OCI-LY1 (cell line): ENCODE results near the gene RTKN2.

ENCODE experiments used
- H2AFZ ChIP-seq: fragments of 200-600 bp; sonication (generic), shearing (Covaris generic); 2 replicates; pipeline ENCODE4 v1.6.0; 2014; ENCODE audit warnings: antibody characterized with exemption, mild to moderate bottlenecking, low read length
- H3F3A ChIP-seq: fragments of 200-600 bp; sonication (generic), shearing (Covaris generic); 2 replicates; pipeline ENCODE4 v1.6.0; 2014; ENCODE audit warnings: mild to moderate bottlenecking, antibody characterized with exemption, low read length, moderate library complexity; ENCODE audit not compliant: insufficient read depth
- H3K27ac ChIP-seq: fragments of 200-600 bp; sonication (generic); 2 replicates; pipeline ENCODE4 v1.5.1; 2014; ENCODE audit warnings: low read length, mixed run types, mild to moderate bottlenecking, low read depth; ENCODE audit not compliant: poor library complexity, severe bottlenecking
- H3K27me3 ChIP-seq: fragments of 200-600 bp; sonication (generic); 2 replicates; pipeline ENCODE4 v1.6.0; 2014; ENCODE audit warnings: antibody characterized with exemption, mild to moderate bottlenecking, low read length, moderate library complexity; ENCODE audit not compliant: insufficient read depth
- H3K36me3 ChIP-seq: fragments of 200-600 bp; sonication (generic); 2 replicates; pipeline ENCODE4 v1.6.1; 2014; ENCODE audit warnings: mild to moderate bottlenecking, antibody characterized with exemption, low read length, moderate library complexity, mixed read lengths; ENCODE audit not compliant: insufficient read depth
- H3K4me1 ChIP-seq: fragments of 200-600 bp; sonication (generic); 2 replicates; pipeline ENCODE4 v1.5.1; 2014; ENCODE audit warnings: mild to moderate bottlenecking, low read length, moderate library complexity; ENCODE audit not compliant: insufficient read depth, severe bottlenecking
- H3K4me2 ChIP-seq: fragments of 200-600 bp; sonication (generic), shearing (Covaris generic); 2 replicates; pipeline ENCODE4 v1.6.1; 2014; ENCODE audit warnings: low read length
- H3K4me3 ChIP-seq: fragments of 200-600 bp; sonication (generic); 2 replicates; pipeline ENCODE4 v1.5.1; 2014; ENCODE audit warnings: low read length, low read depth, mild to moderate bottlenecking, mixed read lengths; ENCODE audit not compliant: poor library complexity, severe bottlenecking
- H3K79me2 ChIP-seq: fragments of 200-600 bp; shearing (Covaris generic); 2 replicates; pipeline ENCODE4 v1.6.1; 2016; ENCODE audit warnings: mixed run types, low read length, mixed read lengths; ENCODE audit not compliant: insufficient read depth
- H3K9ac ChIP-seq: fragments of 200-600 bp; sonication (generic), shearing (Covaris generic); 2 replicates; pipeline ENCODE4 v1.6.1; 2014; ENCODE audit warnings: mild to moderate bottlenecking, low read length, mixed read lengths
- H3K9me2 ChIP-seq: fragments of 200-600 bp; sonication (generic), shearing (Covaris generic); 2 replicates; pipeline ENCODE4 v1.6.1; 2014; ENCODE audit warnings: low read depth, mild to moderate bottlenecking, low read length, mixed read lengths
- H3K9me3 ChIP-seq: fragments of 200-600 bp; shearing (Covaris generic); 2 replicates; pipeline ENCODE4 v1.6.1; 2014; ENCODE audit warnings: low read length, mixed read lengths
- H4K20me1 ChIP-seq: fragments of 200-600 bp; sonication (generic), shearing (Covaris generic); 2 replicates; pipeline ENCODE4 v1.6.0; 2016; ENCODE audit warnings: mild to moderate bottlenecking, low read length; ENCODE audit not compliant: insufficient read depth
- CTCF ChIP-seq: fragments of 200-600 bp; sonication (generic), shearing (Covaris generic); IDR thresholded peaks from 2 replicates; pipeline ENCODE4 v1.5.1; 2017; ENCODE audit warnings: mild to moderate bottlenecking, antibody characterized with exemption, low read length, moderate library complexity, mixed read lengths
- EZH2 ChIP-seq: fragments of 200-600 bp; sonication (generic), shearing (Covaris generic); IDR thresholded peaks from 2 replicates; pipeline ENCODE4 v1.8.0; 2017; ENCODE audit warnings: borderline replicate concordance, mixed run types, mild to moderate bottlenecking, antibody characterized with exemption, low read length, moderate library complexity, mixed read lengths

Gene RTKN2

GRCh38 chr10:62238880-62239279 lies 29.8 kb downstream of the RTKN2 start:
- Histone ChIP-seq H3F3A (no peaks in the 10 kb centered on the region), H3K9ac (no peak overlapping the region), H3K9me3 (no peaks in the 10 kb centered on the region), H3K79me2 (no peaks in the 10 kb centered on the region), H2AFZ (no peak overlapping the region), H3K4me3 (no peak overlapping the region), H4K20me1 (no peaks in the 10 kb centered on the region), H3K27ac (peak overlapping the region; percentile 13), H3K36me3 (peaks cover 7% of the 10 kb centered on the region; the same call in 1 of the 2 replicates), H3K27me3 (no peaks in the 10 kb centered on the region), H3K4me1 (peaks cover 32% of the 10 kb centered on the region), H3K4me2 (no peak overlapping the region), H3K9me2 (no peaks in the 10 kb centered on the region)
- TF ChIP-seq EZH2 (no peak), CTCF (no peak)

GRCh38 chr10:62237966-62238365 lies 30.7 kb downstream of the RTKN2 start:
- H3K4me1 ChIP-seq, result peaks cover 23% of the 10 kb centered on the region
- no peaks in the 10 kb centered on the region for H3K9me2 ChIP-seq
- H3K36me3 ChIP-seq, result peaks cover 7% of the 10 kb centered on the region; the same call in 1 of the 2 replicates
- no peak overlapping the region for H3K4me3 ChIP-seq
- no peaks in the 10 kb centered on the region for H4K20me1 ChIP-seq
- no peaks in the 10 kb centered on the region for H3F3A ChIP-seq
- TF ChIP-seq EZH2, result no peak
- no peak for TF ChIP-seq CTCF
- no peaks in the 10 kb centered on the region for H3K79me2 ChIP-seq
- H3K27ac ChIP-seq, result no peak overlapping the region
- H3K9me3 ChIP-seq, result no peaks in the 10 kb centered on the region
- H3K27me3 ChIP-seq, result no peaks in the 10 kb centered on the region
- no peak overlapping the region for H3K4me2 ChIP-seq
- no peak overlapping the region for H2AFZ ChIP-seq
- no peak overlapping the region for H3K9ac ChIP-seq

GRCh38 chr10:62237506-62237905 lies 31.1 kb downstream of the RTKN2 start:
- Histone ChIP-seq H4K20me1 (no peaks in the 10 kb centered on the region), H3K79me2 (no peaks in the 10 kb centered on the region), H3K9me2 (no peaks in the 10 kb centered on the region), H3K27me3 (no peaks in the 10 kb centered on the region), H3K9ac (no peak overlapping the region), H2AFZ (no peak overlapping the region), H3K4me3 (no peak overlapping the region), H3K9me3 (no peaks in the 10 kb centered on the region), H3K27ac (no peak overlapping the region), H3K36me3 (peaks cover 7% of the 10 kb centered on the region; the same call in 1 of the 2 replicates), H3K4me1 (peaks cover 23% of the 10 kb centered on the region), H3F3A (no peaks in the 10 kb centered on the region), H3K4me2 (no peak overlapping the region)
- TF ChIP-seq EZH2 (no peak), CTCF (no peak)
